Bronchus fibroblast of lung (primary cell): ENCODE results near the gene NAV3. TPM values are rescaled to one million over a fixed set of nuclear protein-coding genes. Genes with fewer than 3 reads are reported as not detected.

Experiments used
- total RNA-seq: library from RNA; depleted of rRNA; stranded (reverse); fragments of >200 nt; gene quantifications from 2 replicates; pipeline ENCODE4 v1.2.3, GENCODE V29; 2015

Gene NAV3, protein sequence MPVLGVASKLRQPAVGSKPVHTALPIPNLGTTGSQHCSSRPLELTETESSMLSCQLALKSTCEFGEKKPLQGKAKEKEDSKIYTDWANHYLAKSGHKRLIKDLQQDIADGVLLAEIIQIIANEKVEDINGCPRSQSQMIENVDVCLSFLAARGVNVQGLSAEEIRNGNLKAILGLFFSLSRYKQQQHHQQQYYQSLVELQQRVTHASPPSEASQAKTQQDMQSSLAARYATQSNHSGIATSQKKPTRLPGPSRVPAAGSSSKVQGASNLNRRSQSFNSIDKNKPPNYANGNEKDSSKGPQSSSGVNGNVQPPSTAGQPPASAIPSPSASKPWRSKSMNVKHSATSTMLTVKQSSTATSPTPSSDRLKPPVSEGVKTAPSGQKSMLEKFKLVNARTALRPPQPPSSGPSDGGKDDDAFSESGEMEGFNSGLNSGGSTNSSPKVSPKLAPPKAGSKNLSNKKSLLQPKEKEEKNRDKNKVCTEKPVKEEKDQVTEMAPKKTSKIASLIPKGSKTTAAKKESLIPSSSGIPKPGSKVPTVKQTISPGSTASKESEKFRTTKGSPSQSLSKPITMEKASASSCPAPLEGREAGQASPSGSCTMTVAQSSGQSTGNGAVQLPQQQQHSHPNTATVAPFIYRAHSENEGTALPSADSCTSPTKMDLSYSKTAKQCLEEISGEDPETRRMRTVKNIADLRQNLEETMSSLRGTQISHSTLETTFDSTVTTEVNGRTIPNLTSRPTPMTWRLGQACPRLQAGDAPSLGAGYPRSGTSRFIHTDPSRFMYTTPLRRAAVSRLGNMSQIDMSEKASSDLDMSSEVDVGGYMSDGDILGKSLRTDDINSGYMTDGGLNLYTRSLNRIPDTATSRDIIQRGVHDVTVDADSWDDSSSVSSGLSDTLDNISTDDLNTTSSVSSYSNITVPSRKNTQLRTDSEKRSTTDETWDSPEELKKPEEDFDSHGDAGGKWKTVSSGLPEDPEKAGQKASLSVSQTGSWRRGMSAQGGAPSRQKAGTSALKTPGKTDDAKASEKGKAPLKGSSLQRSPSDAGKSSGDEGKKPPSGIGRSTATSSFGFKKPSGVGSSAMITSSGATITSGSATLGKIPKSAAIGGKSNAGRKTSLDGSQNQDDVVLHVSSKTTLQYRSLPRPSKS (N-terminal part only)
- 18.5 and 18.9 TPM in 2 replicates for total RNA-seq

DNA sequence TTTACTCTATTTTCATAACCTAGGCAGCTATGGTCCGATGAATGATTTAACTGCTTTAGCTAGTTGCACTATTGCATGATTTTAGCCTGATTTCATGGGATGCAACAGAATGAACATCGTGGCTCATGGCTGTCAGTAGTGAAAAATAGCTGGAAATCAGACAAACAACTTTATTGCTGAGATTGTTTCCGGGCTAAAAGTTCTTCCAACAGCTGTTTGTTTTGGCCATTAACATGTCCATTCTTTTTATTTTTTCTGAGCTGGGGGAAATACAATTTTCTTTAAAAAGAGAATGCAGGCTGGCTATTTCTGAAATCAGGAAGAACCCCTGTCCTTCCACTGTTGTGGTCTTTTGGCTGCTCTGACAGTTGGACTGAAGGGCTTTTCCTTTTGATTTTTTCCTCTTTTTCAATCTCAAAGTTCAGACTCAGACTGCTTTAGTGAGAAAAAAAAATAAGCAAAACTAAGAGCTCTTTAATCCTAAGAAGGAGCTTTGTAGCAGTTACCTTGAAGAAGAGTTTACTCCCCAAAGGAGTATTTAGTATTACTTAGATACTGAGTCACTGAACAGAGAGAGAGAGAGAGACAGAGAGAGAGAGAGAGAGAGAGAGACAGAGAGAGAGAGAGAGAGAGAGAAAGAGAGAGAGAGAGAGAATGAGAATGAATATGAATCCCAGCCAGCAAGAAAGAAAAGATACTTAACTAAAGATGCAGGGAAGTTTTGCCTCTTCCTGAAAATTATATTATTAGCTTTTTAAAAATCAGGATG is at the start of gene NAV3:
Gene NAV3 (plus strand): TSS at position 312 of the 769 bp plus-strand sequence. CDS start 568 bp downstream, outside the sequence.

